Measurements from ENCODE around the gene GDPGP1.
"Not testable (repeated sequence)": the region's sequence is repeated elsewhere in the genome, so short reads cannot be mapped to it uniquely, and the experiment has no call there.

GDPGP1 gene

DNA sequence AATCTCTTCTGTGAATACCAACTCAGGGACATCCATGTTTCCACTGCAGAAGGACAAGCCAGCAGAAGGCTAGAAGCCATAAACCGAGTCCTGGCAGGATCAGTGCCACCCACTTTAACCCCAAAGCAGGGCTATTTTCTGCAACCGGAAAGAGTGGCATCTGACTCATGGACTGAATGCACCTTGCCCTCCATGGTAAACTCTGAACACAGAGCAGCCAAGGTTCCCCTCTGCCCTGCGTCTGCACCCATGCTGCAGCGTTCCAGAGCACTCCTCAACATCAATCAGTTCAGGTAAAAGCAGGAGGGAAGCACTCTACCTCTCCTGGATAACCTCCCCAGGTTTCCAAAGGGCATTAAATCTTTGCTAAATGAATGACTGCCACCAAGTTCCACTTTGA is 30.7 kb downstream of the GDPGP1 start:
- peak; percentile 40 for DNase-seq

DNA sequence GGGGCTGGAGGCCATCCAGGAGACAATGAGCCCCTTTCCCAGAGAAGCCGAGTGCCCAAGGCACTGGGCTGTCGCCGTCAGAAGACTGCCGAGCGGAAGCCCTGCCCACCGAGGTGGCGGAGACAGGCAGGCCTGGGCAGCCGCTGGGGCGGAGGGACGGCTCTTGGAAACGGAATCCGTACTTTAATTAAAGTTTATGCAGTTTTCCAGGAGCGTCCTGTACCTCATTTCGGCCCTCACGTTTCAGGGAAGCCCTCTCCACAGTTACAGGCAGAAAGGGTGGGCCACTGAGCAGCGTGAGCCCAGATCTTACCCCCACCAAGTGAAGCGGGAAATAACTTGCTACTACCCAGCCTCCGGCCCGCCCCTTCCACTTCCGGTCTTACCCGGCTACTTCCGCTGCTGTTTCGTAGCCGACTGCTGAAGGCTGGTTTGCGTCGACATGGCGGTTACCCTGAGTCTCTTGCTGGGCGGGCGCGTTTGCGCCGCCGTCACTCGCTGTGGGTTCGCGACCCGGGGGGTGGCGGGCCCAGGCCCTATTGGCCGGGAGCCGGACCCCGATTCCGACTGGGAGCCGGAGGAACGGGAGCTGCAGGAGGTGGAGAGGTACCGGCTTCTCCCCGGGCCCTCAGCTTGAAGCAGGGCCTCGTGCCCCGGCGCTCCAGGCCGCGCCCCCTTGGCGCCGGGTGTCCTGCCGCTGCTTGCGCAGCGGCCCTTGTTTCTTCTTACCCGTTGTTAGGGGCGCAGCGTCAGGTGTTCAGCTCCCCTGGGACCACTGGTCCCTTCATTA is 31.5 kb downstream of the GDPGP1 start, which contains the start of gene NGRN:
Gene NGRN (plus strand): TSS at position 402 of the 790 bp plus-strand sequence. CDS start 41 bp downstream, at position 443.
- peak; percentile 95 for DNase-seq

DNA sequence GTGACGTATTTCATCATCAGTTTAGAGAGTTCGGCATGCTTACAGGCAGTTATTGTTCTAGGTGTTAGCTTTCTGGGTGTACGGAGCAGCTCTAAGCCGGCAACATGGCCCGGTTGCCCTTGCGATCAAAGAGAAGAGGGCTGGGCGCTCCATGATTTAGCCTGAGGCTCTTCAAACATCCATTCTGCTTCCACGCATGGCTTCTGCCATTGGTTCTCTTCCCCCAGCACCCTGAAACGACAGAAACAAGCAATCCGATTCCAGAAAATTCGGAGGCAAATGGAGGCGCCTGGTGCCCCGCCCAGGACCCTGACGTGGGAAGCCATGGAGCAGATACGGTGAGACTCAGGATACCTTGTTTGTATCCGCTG is 32.0 kb downstream of the GDPGP1 start:
- DNase-seq, result peak; percentile 49

DNA sequence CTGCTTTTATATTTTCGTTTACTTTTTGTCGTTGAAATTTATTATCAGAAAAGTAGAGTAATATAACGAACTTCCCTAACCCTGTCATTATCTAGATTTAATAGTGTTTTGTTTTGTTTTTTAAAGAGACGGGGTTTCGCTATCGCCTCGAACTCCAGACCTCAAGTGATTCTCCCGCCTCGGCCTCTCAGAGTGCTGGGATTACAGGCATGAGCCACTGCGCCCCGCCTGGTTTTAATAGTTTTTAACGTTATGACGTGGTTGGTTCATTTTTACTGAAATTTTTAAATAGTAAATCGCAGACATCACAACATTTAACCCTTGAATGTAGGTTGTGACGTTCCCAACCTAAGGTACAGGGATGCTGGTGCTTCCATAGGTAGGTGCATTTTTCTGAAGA is 32.5 kb downstream of the GDPGP1 start:
- peak; percentile 38 for DNase-seq

DNA sequence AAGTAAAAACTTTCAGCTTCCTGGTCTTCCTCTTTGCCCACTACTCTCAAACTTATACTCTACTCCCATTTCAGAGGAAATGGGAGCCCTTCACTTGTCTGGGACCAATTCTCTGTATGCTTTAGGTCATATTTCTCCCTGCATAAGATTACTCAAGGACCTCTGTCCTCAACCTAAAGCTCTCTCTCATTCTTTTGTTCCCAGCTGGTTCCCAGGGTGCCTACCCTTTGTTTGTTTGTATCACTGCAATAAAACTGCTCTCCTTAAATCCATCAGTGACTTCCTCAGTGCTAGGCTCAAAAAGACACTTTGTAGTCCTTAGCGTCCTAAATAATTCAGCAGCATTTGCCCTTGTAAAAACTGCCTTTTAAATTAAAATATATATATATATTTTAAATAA is 34.4 kb downstream of the GDPGP1 start:
- DNase-seq, result no peak

DNA sequence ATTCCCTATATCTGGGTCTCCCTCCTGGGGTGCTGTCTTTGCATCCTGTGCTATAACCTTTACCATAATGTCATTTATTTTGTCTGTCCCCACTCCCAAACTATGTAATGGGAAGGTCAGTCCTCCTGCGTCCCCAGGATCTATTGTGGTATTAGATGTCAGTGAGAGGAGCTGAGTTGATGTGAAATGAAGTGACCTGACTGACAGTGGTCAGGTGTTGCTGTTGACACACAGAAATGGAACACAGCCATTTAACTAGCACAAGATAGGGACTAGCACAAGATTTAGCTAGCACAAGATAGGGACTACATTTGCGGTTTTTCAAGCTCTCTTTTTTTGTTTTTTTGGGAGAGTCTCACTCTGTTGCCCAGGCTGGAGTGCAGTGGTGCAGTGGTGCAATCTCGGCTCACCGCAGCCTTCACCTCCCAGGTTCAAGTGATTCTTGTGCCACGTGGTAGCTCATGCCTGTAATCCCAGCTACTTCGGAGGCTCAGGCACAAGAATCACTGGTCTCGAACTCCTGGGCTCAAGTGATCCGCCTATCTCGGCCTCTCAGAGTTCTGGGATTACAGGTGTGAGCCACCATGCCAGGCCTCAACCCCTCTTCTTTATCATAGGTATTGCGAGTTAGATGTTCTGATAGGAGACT is 36.6 kb downstream of the GDPGP1 start:
- DNase-seq, result no peak

DNA sequence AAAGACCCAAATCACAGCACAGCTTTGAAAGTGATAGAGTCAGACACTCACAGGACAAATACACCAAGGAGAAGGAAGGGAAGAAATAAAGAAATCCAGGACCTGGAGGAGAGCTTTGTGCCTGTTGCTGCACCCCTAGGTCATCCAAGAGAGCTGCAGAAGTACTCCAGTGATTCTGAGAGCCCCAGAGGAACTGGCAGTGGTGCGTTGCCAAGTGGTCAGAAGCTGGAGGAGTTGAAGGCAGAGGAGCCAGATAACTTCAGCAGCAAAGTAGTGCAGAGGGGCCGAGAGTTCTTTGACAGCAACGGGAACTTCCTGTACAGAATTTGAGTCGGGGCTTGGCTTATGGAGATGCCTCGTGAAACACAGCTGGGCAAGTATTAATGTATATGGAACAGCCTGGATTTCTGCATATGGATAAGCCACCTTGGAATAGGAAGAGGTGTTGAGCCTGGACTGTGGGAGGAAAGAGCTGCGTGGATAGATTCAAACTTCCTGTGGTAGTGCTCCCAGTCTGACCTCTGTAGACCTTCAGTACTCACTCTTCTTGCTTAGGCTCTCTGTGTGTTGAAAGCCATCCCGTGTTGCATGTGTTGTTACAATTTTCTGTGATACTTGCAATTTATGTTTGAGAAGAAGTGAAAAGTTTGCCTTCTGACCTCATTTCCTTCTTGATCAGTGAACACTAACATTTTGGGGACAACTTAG is 37.6 kb downstream of the GDPGP1 start:
- DNase-seq, result no peak

DNA sequence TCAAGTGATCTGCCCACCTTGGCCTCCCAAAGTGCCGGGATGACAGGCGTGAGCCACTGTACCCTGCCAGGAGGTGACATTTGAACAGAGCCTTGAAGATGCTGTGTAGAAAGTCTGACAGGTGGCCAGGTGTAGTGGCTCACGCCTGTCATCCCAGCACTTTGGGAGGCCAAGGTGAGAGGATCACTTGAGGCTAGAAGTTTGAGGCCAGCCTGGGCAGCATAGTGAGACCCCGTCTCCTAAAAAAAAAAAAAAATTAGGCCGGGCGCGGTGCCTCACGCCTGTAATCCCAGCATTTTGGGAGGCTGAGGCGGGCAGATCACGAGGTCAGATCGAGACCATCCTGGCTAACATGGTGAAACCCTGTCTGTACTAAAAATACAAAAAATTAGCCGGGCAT is 44.5 kb downstream of the GDPGP1 start:
- DNase-seq, result not testable (repeated sequence)

DNA sequence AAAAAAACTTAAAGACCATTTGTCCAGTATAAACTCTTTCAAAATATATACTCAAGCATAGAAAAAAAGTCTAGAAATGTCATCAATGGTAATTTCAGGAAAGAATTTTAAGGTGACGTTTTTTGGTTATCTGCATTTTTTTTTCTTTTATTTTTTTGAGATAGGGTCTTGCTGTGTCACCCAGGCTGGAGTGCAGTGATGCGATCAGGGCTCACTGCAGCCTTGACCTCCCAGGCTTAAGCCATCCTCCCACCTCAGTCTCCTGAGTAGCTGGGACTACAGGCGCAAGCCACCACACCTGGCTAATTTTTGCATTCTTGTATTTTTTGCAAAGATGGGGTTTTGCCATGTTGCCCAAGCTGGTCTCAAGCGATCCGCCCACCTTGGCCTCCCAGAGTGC is 46.7 kb downstream of the GDPGP1 start:
- DNase-seq, result not testable (repeated sequence)

DNA sequence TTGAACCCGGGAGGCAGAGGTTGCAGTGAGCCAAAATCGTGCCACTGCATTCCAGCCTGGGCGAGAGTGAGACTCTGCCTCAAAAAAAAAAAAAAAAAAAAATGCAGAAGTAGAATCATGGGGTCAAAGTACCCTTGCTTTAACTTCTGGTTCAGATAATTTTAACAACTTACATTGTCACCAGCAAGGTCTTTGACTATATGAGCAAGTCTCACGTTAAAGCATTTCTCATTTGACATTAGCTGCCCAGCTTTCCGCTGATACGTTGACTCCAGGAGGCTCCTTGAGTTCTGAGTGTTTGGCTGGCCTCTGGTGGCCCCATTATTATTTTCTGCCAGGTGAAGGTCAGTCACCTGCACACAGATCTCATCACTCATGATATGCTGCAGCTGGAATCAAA is 47.6 kb downstream of the GDPGP1 start:
- DNase-seq, result not testable (repeated sequence)

DNA sequence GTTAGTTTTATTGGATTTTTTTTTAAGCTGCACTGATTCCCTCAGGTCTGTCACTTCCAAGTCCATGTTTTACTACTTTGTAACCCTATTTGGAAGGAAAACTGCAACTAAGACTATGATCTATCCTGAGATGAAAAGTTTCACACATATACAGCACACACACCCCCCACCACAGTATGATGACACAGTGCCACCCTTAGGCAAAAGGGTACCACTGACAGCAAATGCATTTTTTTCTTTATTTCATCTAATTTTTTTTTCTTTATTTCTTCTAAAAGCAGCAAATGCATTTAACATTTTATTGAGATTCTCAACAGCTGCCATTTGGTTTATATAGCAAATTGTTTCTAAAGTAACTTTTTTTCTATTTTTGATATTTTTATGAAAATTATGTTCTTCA is 52.7 kb downstream of the GDPGP1 start:
- DNase-seq, result peak; percentile 60

DNA sequence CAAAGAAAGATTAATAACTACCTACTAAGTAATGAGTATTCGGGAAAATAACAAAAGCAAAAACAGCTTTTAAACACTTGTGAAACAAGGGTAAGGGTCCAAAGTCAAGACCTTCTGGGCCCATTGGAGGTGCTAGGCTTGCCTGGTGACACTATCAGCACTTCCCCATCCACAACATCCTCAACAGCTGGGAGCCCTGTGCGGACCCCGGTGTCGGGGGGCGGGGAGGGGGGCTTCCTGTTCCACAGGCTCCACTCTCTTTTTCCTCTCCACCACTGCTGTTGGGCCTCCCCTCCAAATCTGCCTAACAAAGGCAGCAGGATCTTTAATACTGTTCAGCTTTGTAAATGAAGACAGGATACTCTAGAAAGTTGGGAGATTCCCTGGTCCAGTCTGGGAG is 53.1 kb downstream of the GDPGP1 start:
- DNase-seq, result no peak

DNA sequence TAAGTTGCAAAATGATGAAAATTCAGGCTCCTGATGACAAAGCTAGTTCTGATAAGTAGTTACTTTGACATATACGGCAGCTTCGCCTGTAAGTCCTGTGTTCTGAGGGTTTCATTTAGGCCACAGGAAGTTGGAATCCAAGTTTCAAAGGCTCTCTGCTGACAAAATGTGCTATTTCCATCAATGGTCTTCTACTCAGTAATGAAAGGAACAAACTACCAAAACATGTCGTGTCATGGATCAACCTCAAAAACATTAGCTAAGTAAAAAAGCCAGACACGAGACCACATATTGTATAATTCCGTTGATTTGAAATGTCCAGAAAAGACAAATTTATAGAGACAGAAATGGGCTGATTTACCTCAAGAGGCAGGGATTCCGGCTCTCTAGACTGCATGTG is 53.9 kb downstream of the GDPGP1 start:
- no peak for DNase-seq

DNA sequence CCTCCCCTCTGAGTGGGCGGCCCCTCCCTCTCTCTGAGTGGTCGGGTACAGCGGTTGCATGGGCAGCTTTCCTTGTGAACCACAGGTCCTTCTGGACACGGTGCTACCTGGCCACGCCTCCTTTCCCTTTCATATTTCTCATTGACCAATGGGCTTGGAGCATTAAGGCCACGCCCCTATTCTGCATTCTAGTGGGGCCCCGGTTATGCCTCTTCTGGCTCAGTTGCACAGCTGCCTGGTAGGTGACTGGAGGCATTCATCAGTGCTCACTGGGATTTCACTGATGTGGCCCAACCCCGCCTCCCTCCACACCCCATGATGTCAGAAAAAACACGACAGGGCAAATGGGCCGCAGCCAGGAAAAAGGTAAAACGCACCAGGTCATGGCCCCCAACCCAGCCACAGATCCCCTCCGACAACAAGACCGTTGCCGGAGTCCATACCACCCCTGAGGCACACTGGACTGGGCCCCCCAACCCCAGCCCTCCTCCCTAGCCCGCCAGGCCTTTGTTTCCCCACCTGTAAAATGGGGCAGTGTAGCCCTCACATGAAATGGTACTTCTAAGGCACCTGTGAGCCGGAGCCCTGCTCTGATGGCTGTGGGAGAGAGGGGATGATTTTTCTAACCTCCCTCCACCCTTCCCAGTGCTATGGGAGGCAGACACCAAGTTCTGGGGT is 57.8 kb downstream of the GDPGP1 start:
- peak; percentile 84 for DNase-seq

DNA sequence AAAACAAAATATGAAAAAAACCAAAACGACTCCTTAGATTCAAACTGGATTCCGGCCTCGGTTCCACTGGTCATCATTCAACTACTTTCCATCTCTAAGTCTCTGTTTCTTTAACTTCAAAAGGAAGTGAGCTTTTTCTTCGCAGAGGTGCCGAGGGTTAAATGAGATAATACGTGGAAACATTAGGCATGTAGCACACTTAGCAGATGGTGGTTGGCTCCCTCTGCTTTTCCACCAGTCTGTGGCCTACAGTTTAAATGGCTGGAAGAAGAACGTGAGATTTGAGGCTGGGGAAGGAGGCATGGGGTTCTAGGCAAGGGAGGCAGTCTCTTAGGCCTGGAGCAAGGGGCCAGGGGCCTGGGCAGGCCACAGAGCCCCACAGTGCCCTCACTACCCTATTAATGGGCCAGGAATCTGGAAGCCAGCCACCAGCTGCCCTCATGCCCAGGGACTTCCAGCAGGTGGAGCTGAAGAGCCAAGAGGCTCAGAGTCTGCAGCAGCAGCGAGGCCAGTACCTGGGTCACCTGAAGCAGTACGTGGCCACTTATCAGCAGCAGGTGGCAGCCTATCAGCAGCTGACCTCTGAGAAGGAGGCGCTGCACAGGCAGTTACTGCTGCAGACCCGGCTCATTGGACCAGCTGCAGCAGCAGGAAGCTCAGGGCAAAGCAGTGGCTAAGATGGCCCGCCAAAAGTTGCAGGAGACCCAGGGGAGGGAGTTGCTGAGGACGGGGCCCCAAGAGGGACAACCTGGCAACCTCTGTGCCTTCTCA is 59.2 kb downstream of the GDPGP1 start:
- DNase-seq, result peak; percentile 83

DNA sequence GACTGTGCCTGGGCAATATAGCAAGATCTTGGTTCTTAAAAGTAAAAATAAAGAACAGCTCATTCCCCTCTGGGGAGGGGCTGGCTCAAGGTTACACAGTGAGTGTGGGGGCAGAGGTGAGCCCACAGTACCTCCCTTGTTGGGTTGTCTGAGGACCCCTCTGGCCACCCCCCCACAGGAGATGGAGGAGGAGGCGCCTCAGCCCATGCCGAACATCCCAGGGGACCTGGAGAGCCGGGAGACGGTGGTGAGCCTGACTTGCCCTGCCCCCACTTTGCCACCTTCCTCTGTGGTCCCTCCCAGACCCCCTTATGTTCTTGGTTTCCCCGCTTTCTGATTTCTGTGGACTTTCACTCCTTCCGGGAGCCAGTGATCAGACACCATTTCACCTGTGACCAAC is 60.1 kb downstream of the GDPGP1 start:
- DNase-seq, result no peak

DNA sequence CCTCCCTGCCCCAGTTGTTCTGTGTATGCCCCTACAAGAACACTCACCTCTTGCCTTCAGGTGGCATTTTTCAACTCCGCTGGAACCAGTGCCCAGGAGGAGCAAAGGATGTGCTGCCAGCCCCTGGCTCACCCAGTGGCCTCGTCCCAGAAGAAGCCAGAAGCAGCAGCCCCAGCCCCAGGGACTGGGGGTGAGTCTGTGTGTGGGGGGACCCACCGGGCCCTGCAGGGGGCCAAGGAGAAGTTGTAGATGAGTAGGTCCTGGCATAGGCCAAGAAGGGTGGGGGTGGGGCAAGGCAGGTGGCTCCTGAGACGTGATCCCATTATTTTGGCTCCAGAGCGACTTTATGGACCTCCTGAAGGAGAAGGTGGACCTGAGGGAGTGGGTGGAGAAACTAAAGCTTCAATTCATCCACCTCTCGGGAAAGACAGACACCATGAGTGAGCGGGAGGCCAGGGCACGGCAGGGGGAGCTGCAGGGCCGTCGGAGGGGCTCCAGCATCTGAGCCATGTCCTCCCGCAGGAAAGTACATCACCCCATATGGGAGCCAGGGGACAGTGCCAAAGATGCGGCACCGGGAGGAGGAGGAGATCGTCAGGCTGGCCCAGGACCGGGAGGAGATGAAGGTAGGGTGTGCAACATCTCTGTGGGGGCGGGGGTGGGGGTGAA is 60.7 kb downstream of the GDPGP1 start:
- peak; percentile 55 for DNase-seq

DNA sequence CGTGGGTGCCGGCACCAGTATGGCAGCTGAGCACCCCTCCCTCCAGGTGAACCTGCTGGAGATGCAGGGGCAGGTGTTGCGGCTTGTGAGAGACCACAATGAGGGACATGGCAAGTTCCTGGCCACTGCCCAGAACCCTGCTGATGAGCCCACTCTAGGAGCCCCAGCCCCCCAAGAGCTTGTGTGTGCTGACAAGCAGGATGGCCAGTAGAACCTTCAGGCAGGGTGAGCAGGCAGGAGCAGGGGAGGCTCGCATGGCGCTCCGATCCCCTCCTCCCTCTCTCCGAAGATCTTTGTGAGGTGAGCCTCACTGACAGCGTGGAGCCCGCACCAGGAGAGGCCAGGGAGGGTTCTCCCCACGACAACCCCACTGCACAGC is 61.2 kb downstream of the GDPGP1 start:
- no peak for DNase-seq
